Measurements from ENCODE around the gene BAX.

The BAX gene

GRCh38 chr19:48961051-48961649 is 6.5 kb downstream of the BAX start:
- Histone ChIP-seq H3K9me3 (ENCODE audit: low read length) (no peaks in the 10 kb centered on the region), H3K4me1 (ENCODE audit: insufficient read depth, low read length) (peaks cover 22% of the 10 kb centered on the region), H2AFZ (ENCODE audit: low read depth, low read length) (no peak overlapping the region), H3K36me3 (ENCODE audit: insufficient read depth, low read length) (peaks cover 14% of the 10 kb centered on the region), H3K27me3 (ENCODE audit: insufficient read depth, low read length) (no peaks in the 10 kb centered on the region), H3K4me3 (ENCODE audit: low read length) (no peak overlapping the region)

- H2AFZ ChIP-seq (ENCODE audit: low read depth, low read length) = no peak overlapping the region
- H3K4me1 ChIP-seq (ENCODE audit: insufficient read depth, low read length) = peaks cover 24% of the 10 kb centered on the region
- H3K4me3 ChIP-seq (ENCODE audit: low read length) = no peak overlapping the region
- no peaks in the 10 kb centered on the region for H3K27me3 ChIP-seq (ENCODE audit: insufficient read depth, low read length)
- no peaks in the 10 kb centered on the region for H3K9me3 ChIP-seq (ENCODE audit: low read length)
- H3K36me3 ChIP-seq (ENCODE audit: insufficient read depth, low read length) = peaks cover 17% of the 10 kb centered on the region
Observed at GRCh38 chr19:48961673-48962028, 7.0 kb downstream of the BAX start.

GRCh38 chr19:48962029-48962848 is 7.6 kb downstream of the BAX start:
- Histone ChIP-seq H3K9me3 (ENCODE audit: low read length) (no peaks in the 10 kb centered on the region), H3K27me3 (ENCODE audit: insufficient read depth, low read length) (no peaks in the 10 kb centered on the region), H3K4me1 (ENCODE audit: insufficient read depth, low read length) (peaks cover 24% of the 10 kb centered on the region), H3K36me3 (ENCODE audit: insufficient read depth, low read length) (peaks cover 17% of the 10 kb centered on the region), H2AFZ (ENCODE audit: low read depth, low read length) (no peak overlapping the region), H3K4me3 (ENCODE audit: low read length) (no peak overlapping the region)

DNA sequence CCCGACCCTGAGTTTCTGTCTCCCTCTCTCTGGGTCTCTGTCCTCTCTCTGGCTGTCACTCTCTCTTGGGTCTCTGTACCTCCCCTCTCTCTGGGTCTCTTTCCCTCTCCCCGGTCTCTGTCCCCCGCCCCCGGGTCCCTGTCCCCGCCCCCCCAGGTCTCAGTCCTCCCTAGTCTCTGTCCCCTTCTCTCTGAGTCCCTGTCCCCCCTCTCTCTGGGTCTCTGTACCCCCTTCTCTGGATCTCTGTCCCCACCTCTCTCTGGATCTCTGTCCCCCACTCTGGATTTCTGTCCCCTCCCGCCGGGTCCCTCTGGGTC is 8.1 kb downstream of the BAX start:
- H3K9me3 ChIP-seq (ENCODE audit: low read length) = no peaks in the 10 kb centered on the region
- peaks cover 12% of the 10 kb centered on the region for H3K36me3 ChIP-seq (ENCODE audit: insufficient read depth, low read length)
- H3K4me1 ChIP-seq (ENCODE audit: insufficient read depth, low read length) = peaks cover 24% of the 10 kb centered on the region
- no peaks in the 10 kb centered on the region for H3K27me3 ChIP-seq (ENCODE audit: insufficient read depth, low read length)
- no peak overlapping the region for H2AFZ ChIP-seq (ENCODE audit: low read depth, low read length)
- H3K4me3 ChIP-seq (ENCODE audit: low read length) = no peak overlapping the region

DNA sequence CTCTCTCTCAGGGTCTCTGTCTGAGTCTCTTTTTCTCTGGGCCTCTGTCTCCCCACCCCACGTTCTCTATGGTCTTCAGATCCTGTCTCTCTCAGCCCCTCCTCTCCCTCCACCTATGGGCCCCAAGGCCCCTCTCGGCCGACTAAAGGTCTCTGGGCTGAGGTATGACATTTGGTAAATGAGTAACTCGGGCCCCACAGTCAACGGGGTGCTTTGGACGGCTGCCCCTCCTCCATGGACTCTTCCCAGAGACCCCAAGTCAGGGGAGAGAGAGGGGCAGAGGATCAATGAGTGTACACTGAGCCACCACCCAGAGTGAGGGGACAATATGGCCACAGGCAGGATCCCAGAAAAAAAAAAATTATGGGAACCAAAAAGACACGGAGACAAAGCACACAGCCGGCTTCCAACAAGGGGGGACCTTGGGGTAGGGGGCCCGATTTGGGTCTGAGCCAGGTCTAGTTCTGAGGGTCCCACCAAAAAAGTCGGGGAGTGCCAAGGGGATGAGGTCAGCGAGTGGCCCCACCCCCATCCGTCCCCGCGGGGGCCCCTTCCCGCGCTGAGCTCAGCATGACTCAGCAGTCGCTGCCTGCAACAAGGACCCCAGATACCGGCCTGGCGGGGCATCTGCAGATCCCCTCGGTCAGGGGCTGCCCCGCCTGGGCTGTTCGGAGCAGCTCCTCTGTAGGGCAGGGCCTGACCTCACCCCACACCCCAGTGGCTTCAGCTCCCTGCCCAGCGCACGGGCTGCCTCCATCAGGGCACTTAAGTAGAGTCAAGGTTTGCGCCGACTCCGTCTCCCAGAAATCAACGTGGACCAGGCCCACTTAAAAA is 8.9 kb downstream of the BAX start:
- Histone ChIP-seq H3K4me3 (ENCODE audit: low read length) (no peak overlapping the region), H3K36me3 (ENCODE audit: insufficient read depth, low read length) (peaks cover 10% of the 10 kb centered on the region), H3K4me1 (ENCODE audit: insufficient read depth, low read length) (peaks cover 24% of the 10 kb centered on the region), H3K27me3 (ENCODE audit: insufficient read depth, low read length) (no peaks in the 10 kb centered on the region), H3K9me3 (ENCODE audit: low read length) (no peaks in the 10 kb centered on the region), H2AFZ (ENCODE audit: low read depth, low read length) (no peak overlapping the region)

GRCh38 chr19:48964205-48965039 is 9.7 kb downstream of the BAX start:
- H2AFZ ChIP-seq (ENCODE audit: low read depth, low read length) = no peak overlapping the region
- peak overlapping the region; percentile 15 for H3K4me3 ChIP-seq (ENCODE audit: low read length)
- peaks cover 24% of the 10 kb centered on the region for H3K4me1 ChIP-seq (ENCODE audit: insufficient read depth, low read length)
- peaks cover 15% of the 10 kb centered on the region for H3K36me3 ChIP-seq (ENCODE audit: insufficient read depth, low read length)
- peaks cover 3% of the 10 kb centered on the region for H3K9me3 ChIP-seq (ENCODE audit: low read length)
- no peaks in the 10 kb centered on the region for H3K27me3 ChIP-seq (ENCODE audit: insufficient read depth, low read length)

GRCh38 chr19:48965040-48965805 is 10.5 kb downstream of the BAX start, which contains the start of gene FTL:
Gene FTL (plus strand): TSS chr19:48965309. CDS start chr19:48965508, 199 bp downstream.
- peak within 1 kb of the TSS; percentile 78 for H3K4me3 ChIP-seq (ENCODE audit: low read length)
- peaks cover 22% of the 10 kb centered on the region for H3K36me3 ChIP-seq (ENCODE audit: insufficient read depth, low read length)
- no peak within 1 kb of the TSS for H2AFZ ChIP-seq (ENCODE audit: low read depth, low read length)
- H3K9me3 ChIP-seq (ENCODE audit: low read length) = peaks cover 3% of the 10 kb centered on the region
- H3K4me1 ChIP-seq (ENCODE audit: insufficient read depth, low read length) = peaks cover 24% of the 10 kb centered on the region
- no peaks in the 10 kb centered on the region for H3K27me3 ChIP-seq (ENCODE audit: insufficient read depth, low read length)

- peaks cover 24% of the 10 kb centered on the region for H3K4me1 ChIP-seq (ENCODE audit: insufficient read depth, low read length)
- H3K36me3 ChIP-seq (ENCODE audit: insufficient read depth, low read length) = peaks cover 26% of the 10 kb centered on the region
Observed at GRCh38 chr19:48965806-48966540, 11.3 kb downstream of the BAX start.

GRCh38 chr19:48966541-48967345 is 12.1 kb downstream of the BAX start:
- peaks cover 3% of the 10 kb centered on the region for H3K9me3 ChIP-seq (ENCODE audit: low read length)
- no peak overlapping the region for H2AFZ ChIP-seq (ENCODE audit: low read depth, low read length)
- no peaks in the 10 kb centered on the region for H3K27me3 ChIP-seq (ENCODE audit: insufficient read depth, low read length)
- peaks cover 24% of the 10 kb centered on the region for H3K4me1 ChIP-seq (ENCODE audit: insufficient read depth, low read length)
- peaks cover 26% of the 10 kb centered on the region for H3K36me3 ChIP-seq (ENCODE audit: insufficient read depth, low read length)
- H3K4me3 ChIP-seq (ENCODE audit: low read length) = peak overlapping the region; percentile 78

More at GRCh38 chr19:48965806-48966540, 11.3 kb downstream of the BAX start:
- Histone ChIP-seq H3K9me3 (ENCODE audit: low read length) (peaks cover 3% of the 10 kb centered on the region), H2AFZ (ENCODE audit: low read depth, low read length) (no peak overlapping the region), H3K4me3 (ENCODE audit: low read length) (peak overlapping the region; percentile 78), H3K27me3 (ENCODE audit: insufficient read depth, low read length) (no peaks in the 10 kb centered on the region)

DNA sequence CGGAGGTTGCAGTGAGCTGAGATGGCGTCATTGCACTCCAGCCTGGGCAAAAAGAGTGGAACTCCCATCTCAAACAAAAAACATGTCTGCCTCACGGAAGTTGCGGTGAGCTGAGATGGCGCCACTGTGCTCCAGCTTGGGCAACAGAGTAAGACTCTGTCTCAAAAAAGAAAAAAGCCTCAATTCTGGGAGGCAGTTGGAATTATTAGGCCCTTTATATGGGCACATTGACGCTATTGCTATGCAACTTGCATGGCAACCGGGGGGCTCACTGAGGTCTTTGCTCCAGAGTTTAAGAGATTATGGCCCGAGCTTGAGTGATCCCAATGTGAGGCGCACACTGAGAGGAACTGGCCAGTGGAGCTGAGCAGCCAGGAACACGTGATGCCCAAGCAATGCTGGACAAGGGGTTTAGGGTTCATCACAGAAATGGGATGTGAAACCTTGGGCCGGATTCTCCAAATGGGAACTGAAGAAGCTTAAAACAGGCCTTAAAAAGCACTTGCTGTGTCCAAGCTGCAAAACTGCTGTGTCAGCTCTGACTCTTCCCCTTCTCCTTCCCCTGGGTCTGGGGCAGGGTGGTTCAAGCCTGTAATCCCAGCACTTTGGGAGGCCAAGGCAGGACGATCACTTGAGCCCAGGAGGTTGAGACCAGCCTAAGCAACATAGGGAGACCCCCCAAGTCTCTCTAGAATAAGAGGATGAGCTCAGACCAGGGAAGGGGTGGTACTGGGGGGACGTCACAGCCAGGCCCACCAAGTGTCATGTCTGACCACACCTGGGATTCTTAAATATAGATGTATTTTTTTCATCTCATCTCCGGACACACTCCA is 12.9 kb downstream of the BAX start:
- no peak overlapping the region for H3K4me3 ChIP-seq (ENCODE audit: low read length)
- peaks cover 26% of the 10 kb centered on the region for H3K36me3 ChIP-seq (ENCODE audit: insufficient read depth, low read length)
- no peak overlapping the region for H2AFZ ChIP-seq (ENCODE audit: low read depth, low read length)
- peaks cover 24% of the 10 kb centered on the region for H3K4me1 ChIP-seq (ENCODE audit: insufficient read depth, low read length)
- H3K27me3 ChIP-seq (ENCODE audit: insufficient read depth, low read length) = no peaks in the 10 kb centered on the region
- peaks cover 3% of the 10 kb centered on the region for H3K9me3 ChIP-seq (ENCODE audit: low read length)
